DND-41 (cell line): ENCODE results near the gene CEMIP2.

Source experiments
- EZH2 ChIP-seq: IDR thresholded peaks from 3 replicates; pipeline ENCODE4 v1.6.1; 2012; ENCODE audit warnings: borderline replicate concordance, low read depth, mild to moderate bottlenecking, moderate library complexity, low read length, inconsistent platforms; ENCODE audit not compliant: severe bottlenecking
- TF ChIP-seq, protein P1 (sequence below): IDR thresholded peaks from 2 replicates; pipeline ENCODE4 v1.5.1; 2012; ENCODE audit warnings: borderline replicate concordance, low read length, moderate library complexity, mild to moderate bottlenecking; ENCODE audit not compliant: poor library complexity, severe bottlenecking; ENCODE audit errors: extremely low read depth

DNA sequence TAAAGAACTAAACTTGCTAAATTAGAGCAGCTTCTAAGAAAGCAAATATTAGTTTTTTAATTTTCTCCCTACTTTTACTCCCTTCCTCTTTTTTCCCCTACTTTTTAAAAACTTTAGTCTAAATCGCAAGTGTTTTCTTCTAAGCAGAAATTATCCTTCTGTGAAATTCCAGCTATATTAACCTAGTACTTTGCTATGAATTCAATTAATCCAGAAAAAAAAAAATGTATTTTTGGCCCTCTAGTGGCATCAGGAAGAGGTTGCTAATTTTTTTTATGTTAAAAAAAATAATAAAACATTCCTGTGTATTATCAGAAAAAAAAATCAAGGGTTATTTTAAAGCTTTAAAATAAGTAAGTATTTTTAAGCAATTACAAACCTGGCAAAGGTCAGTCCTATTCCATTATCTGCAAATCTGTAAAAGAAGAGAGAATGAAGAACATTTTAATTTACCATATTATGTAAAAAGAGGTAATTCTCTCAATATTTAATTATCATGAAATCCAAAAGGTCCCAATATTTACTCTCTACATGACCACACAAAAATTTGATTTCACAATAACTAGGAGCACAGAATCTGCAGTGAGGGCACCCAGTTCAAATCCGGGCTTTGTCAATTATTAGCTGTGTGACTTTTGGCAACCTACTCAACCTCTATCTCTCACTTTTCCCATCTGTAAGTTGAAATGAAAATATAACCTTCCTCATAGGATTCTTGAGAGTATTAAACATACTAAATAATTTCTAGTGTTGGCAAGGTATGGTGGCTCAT lies 52.0 kb downstream of the CEMIP2 start:
- TF ChIP-seq, protein P1, sequence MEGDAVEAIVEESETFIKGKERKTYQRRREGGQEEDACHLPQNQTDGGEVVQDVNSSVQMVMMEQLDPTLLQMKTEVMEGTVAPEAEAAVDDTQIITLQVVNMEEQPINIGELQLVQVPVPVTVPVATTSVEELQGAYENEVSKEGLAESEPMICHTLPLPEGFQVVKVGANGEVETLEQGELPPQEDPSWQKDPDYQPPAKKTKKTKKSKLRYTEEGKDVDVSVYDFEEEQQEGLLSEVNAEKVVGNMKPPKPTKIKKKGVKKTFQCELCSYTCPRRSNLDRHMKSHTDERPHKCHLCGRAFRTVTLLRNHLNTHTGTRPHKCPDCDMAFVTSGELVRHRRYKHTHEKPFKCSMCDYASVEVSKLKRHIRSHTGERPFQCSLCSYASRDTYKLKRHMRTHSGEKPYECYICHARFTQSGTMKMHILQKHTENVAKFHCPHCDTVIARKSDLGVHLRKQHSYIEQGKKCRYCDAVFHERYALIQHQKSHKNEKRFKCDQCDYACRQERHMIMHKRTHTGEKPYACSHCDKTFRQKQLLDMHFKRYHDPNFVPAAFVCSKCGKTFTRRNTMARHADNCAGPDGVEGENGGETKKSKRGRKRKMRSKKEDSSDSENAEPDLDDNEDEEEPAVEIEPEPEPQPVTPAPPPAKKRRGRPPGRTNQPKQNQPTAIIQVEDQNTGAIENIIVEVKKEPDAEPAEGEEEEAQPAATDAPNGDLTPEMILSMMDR: peak; percentile 43
- TF ChIP-seq EZH2: no peak
